ENCODE results near the gene RASL12. TPM values are rescaled to one million over a fixed set of nuclear protein-coding genes. Genes with fewer than 3 reads are reported as not detected.
A peak's percentile ranks its signal among the peaks of the same experiment; 100 is the strongest.

RASL12 gene
- total RNA-seq, 4 donors from 2014 or later = 41.4 to 83.5 (median 78.7) TPM

GRCh38 chr15:65052956-65053355 is 14.8 kb downstream of the RASL12 start:
- Histone ChIP-seq H3K4me3 (no peak overlapping the region), H3K36me3 (peaks cover 0 to 30% (median 0%) of the 10 kb centered on the region in 3 donors), H3K27me3 (no peaks in the 10 kb centered on the region), H3K27ac (no peak overlapping the region), H3K4me1 (peaks cover 0 to 58% (median 34%) of the 10 kb centered on the region in 4 donors), H3K9me3 (no peaks in the 10 kb centered on the region)
- TF ChIP-seq EP300 (IDR thresholded peaks at IDR 0.05) (no peak), POLR2A (IDR thresholded peaks at IDR 0.05) (no peak), CTCF (IDR thresholded peaks at IDR 0.05) (no peak)
- 75 to 84% methylated on average over 2 of the region's 2 CpGs for WGBS, 2 donors
- no peak for DNase-seq (ENCODE audit: low spot score in 2 of 2)

GRCh38 chr15:65051266-65051665 is 16.5 kb downstream of the RASL12 start:
- peaks cover 0 to 27% (median 0%) of the 10 kb centered on the region in 3 donors for H3K36me3 ChIP-seq
- H3K4me1 ChIP-seq = peaks cover 0 to 42% (median 23%) of the 10 kb centered on the region in 4 donors
- no peak for TF ChIP-seq CTCF (IDR thresholded peaks at IDR 0.05)
- no peak for TF ChIP-seq POLR2A (IDR thresholded peaks at IDR 0.05)
- TF ChIP-seq EP300 (IDR thresholded peaks at IDR 0.05) = no peak
- WGBS, 2 donors = 40 to 61% methylated on average over 1 to 2 of the region's 2 CpGs
- no peak for DNase-seq (ENCODE audit: low spot score in 2 of 2)
- H3K4me3 ChIP-seq = no peak overlapping the region
- H3K27me3 ChIP-seq = no peaks in the 10 kb centered on the region
- H3K9me3 ChIP-seq = no peaks in the 10 kb centered on the region
- H3K27ac ChIP-seq = no peak overlapping the region

GRCh38 chr15:65050270-65050669 is 17.5 kb downstream of the RASL12 start:
- no peak for DNase-seq (ENCODE audit: low spot score in 2 of 2)
- Histone ChIP-seq H3K27ac (peak overlapping the region in 2 of 4 donors; percentile 45 to 63), H3K9me3 (no peaks in the 10 kb centered on the region), H3K4me3 (no peak overlapping the region), H3K4me1 (peaks cover 0 to 39% (median 18%) of the 10 kb centered on the region in 4 donors), H3K27me3 (no peaks in the 10 kb centered on the region), H3K36me3 (peaks cover 0 to 27% (median 0%) of the 10 kb centered on the region in 3 donors)
- TF ChIP-seq CTCF (IDR thresholded peaks at IDR 0.05) = no peak
- TF ChIP-seq EP300 (IDR thresholded peaks at IDR 0.05) = no peak
- TF ChIP-seq POLR2A (IDR thresholded peaks at IDR 0.05) = no peak
- WGBS, 2 donors = 32 to 39% methylated on average over 4 of the region's 4 CpGs

- Histone ChIP-seq H3K4me3 (peak overlapping the region; percentile 8 to 43 (median 22)), H3K27ac (peak overlapping the region in 2 of 4 donors; percentile 45 to 63), H3K27me3 (no peaks in the 10 kb centered on the region), H3K36me3 (peaks cover 0 to 19% (median 0%) of the 10 kb centered on the region in 3 donors), H3K4me1 (peaks cover 0 to 31% (median 10%) of the 10 kb centered on the region in 4 donors), H3K9me3 (no peaks in the 10 kb centered on the region)
- peak in 1 of 2 donors; percentile 19 for TF ChIP-seq EP300 (IDR thresholded peaks at IDR 0.05)
- TF ChIP-seq CTCF (IDR thresholded peaks at IDR 0.05) = no peak
- whole genome bisulfite sequencing, 2 donors = 2 to 4% methylated on average over 18 to 19 of the region's 19 CpGs
- peak; percentile 88 to 89 for DNase-seq (ENCODE audit: low spot score in 2 of 2)
These were observed 18.4 kb downstream of the RASL12 start for GRCh38 chr15:65049418-65049840.

- peaks cover 0 to 9% (median 0%) of the 10 kb centered on the region in 3 donors for H3K36me3 ChIP-seq
- TF ChIP-seq POLR2A (IDR thresholded peaks at IDR 0.05) = no peak
- TF ChIP-seq CTCF (IDR thresholded peaks at IDR 0.05) = no peak
- TF ChIP-seq EP300 (IDR thresholded peaks at IDR 0.05) = no peak
- H3K4me1 ChIP-seq = peaks cover 0 to 37% (median 9%) of the 10 kb centered on the region in 4 donors
- no peak for DNase-seq (ENCODE audit: low spot score in 2 of 2)
- H3K9me3 ChIP-seq = no peaks in the 10 kb centered on the region
- 73 to 80% methylated on average over 2 of the region's 2 CpGs for WGBS, 2 donors
- no peaks in the 10 kb centered on the region for H3K27me3 ChIP-seq
- no peak overlapping the region for H3K4me3 ChIP-seq
- H3K27ac ChIP-seq = no peak overlapping the region
These were observed 19.6 kb downstream of the RASL12 start for GRCh38 chr15:65048241-65048640.
